DOHH2 (cell line): ENCODE data around the gene FBXO7.

Experiments used
- H3F3A ChIP-seq: fragments of 200-600 bp; sonication (generic), shearing (Covaris generic); 2 replicates; pipeline ENCODE4 v1.6.0; 2016; ENCODE audit warnings: antibody characterized with exemption, mild to moderate bottlenecking; ENCODE audit not compliant: control insufficient read depth, insufficient read depth
- H3K27ac ChIP-seq: fragments of 200-600 bp; sonication (generic); 2 replicates; pipeline ENCODE4 v1.5.1; 2014; ENCODE audit warnings: low read depth, mild to moderate bottlenecking, low read length, moderate library complexity
- H3K27me3 ChIP-seq: fragments of 200-600 bp; sonication (generic); 2 replicates; pipeline ENCODE4 v1.6.1; 2014; ENCODE audit warnings: mild to moderate bottlenecking, low read length, mixed read lengths; ENCODE audit not compliant: control insufficient read depth
- H3K36me3 ChIP-seq: fragments of 200-600 bp; sonication (generic); 2 replicates; pipeline ENCODE4 v1.6.1; 2014; ENCODE audit warnings: mild to moderate bottlenecking, low read length, moderate library complexity, mixed read lengths; ENCODE audit not compliant: control insufficient read depth
- H3K4me1 ChIP-seq: fragments of 200-600 bp; sonication (generic); 2 replicates; pipeline ENCODE4 v1.6.1; 2014; ENCODE audit warnings: mild to moderate bottlenecking, low read length, mixed read lengths; ENCODE audit not compliant: control insufficient read depth
- H3K4me2 ChIP-seq: fragments of 200-600 bp; sonication (generic); 2 replicates; pipeline ENCODE4 v1.6.0; 2014; ENCODE audit warnings: mild to moderate bottlenecking, low read length, moderate library complexity
- H3K4me3 ChIP-seq: fragments of 200-600 bp; sonication (generic); 2 replicates; pipeline ENCODE4 v1.5.1; 2014; ENCODE audit warnings: mild to moderate bottlenecking, low read length, mixed read lengths
- H3K79me2 ChIP-seq: fragments of 200-600 bp; sonication (generic); 2 replicates; pipeline ENCODE4 v1.6.1; 2014; ENCODE audit warnings: mild to moderate bottlenecking, low read length, mixed read lengths; ENCODE audit not compliant: control insufficient read depth
- H3K9me2 ChIP-seq: fragments of 200-600 bp; sonication (generic); replicated peaks from 2 replicates; pipeline ENCODE4 v1.6.1; 2014; ENCODE audit warnings: mild to moderate bottlenecking, low read length, mixed read lengths; ENCODE audit not compliant: control insufficient read depth
- H3K9me3 ChIP-seq: fragments of 200-600 bp; sonication (generic); 2 replicates; pipeline ENCODE4 v1.6.1; 2014; ENCODE audit warnings: antibody characterized with exemption, low read length, mixed read lengths; ENCODE audit not compliant: control insufficient read depth, insufficient read depth
- H4K20me1 ChIP-seq: fragments of 200-600 bp; sonication (generic); 2 replicates; pipeline ENCODE4 v1.6.0; 2014; ENCODE audit warnings: low read depth, mild to moderate bottlenecking, antibody characterized with exemption, low read length, moderate library complexity; ENCODE audit not compliant: control insufficient read depth, insufficient read depth
- CTCF ChIP-seq: fragments of 200-600 bp; sonication (generic); IDR thresholded peaks from one replicate; pipeline ENCODE4 v1.5.1; 2014; ENCODE audit warnings: antibody characterized with exemption, mild to moderate bottlenecking, low read depth, low read length; ENCODE audit not compliant: poor library complexity, severe bottlenecking
- EZH2phosphoT487 ChIP-seq: fragments of 200-600 bp; sonication (generic); IDR thresholded peaks from 2 replicates; pipeline ENCODE4 v1.6.1; 2017; ENCODE audit warnings: borderline replicate concordance, mild to moderate bottlenecking, antibody characterized with exemption, low read length, moderate library complexity, mixed read lengths

The FBXO7 gene

GRCh38 chr22:32489377-32489776 is 14.8 kb downstream of the FBXO7 start:
- H3K36me3 ChIP-seq = peaks cover 90% of the 10 kb centered on the region
- H4K20me1 ChIP-seq = no peaks in the 10 kb centered on the region
- H3K27ac ChIP-seq = no peak overlapping the region
- TF ChIP-seq EZH2phosphoT487 (no peak), CTCF (no peak)
- no peak overlapping the region for H3K4me3 ChIP-seq
- no peaks in the 10 kb centered on the region for H3K4me1 ChIP-seq
- H3K79me2 ChIP-seq = peaks cover 1% of the 10 kb centered on the region
- no peaks in the 10 kb centered on the region for H3K9me2 ChIP-seq
- no peak overlapping the region for H3K4me2 ChIP-seq
- no peaks in the 10 kb centered on the region for H3K9me3 ChIP-seq
- H3K27me3 ChIP-seq = no peaks in the 10 kb centered on the region
- H3F3A ChIP-seq = no peaks in the 10 kb centered on the region

GRCh38 chr22:32490279-32490678 is 15.7 kb downstream of the FBXO7 start:
- no peaks in the 10 kb centered on the region for H3K9me2 ChIP-seq
- no peak overlapping the region for H3K27ac ChIP-seq
- no peak overlapping the region for H3K4me2 ChIP-seq
- H3K4me3 ChIP-seq = no peak overlapping the region
- no peaks in the 10 kb centered on the region for H4K20me1 ChIP-seq
- H3K27me3 ChIP-seq = no peaks in the 10 kb centered on the region
- no peaks in the 10 kb centered on the region for H3K4me1 ChIP-seq
- TF ChIP-seq CTCF = no peak
- TF ChIP-seq EZH2phosphoT487 = no peak
- no peaks in the 10 kb centered on the region for H3K9me3 ChIP-seq
- H3K36me3 ChIP-seq = peaks cover 91% of the 10 kb centered on the region
- no peaks in the 10 kb centered on the region for H3F3A ChIP-seq
- no peaks in the 10 kb centered on the region for H3K79me2 ChIP-seq

GRCh38 chr22:32492111-32492510 is 17.5 kb downstream of the FBXO7 start:
- Histone ChIP-seq H3K36me3 (peaks cover 88% of the 10 kb centered on the region), H3K27ac (no peak overlapping the region), H3K4me3 (no peak overlapping the region), H3K9me3 (no peaks in the 10 kb centered on the region), H3K27me3 (no peaks in the 10 kb centered on the region), H4K20me1 (no peaks in the 10 kb centered on the region), H3K79me2 (no peaks in the 10 kb centered on the region), H3K4me1 (no peaks in the 10 kb centered on the region), H3K9me2 (no peaks in the 10 kb centered on the region), H3K4me2 (no peak overlapping the region), H3F3A (no peaks in the 10 kb centered on the region)
- TF ChIP-seq CTCF (no peak), EZH2phosphoT487 (no peak)

GRCh38 chr22:32493551-32493950 is 18.9 kb downstream of the FBXO7 start:
- Histone ChIP-seq H3K27ac (no peak overlapping the region), H3K36me3 (peaks cover 87% of the 10 kb centered on the region), H3K4me3 (no peak overlapping the region), H3F3A (no peaks in the 10 kb centered on the region), H3K79me2 (no peaks in the 10 kb centered on the region), H4K20me1 (no peaks in the 10 kb centered on the region), H3K9me3 (no peaks in the 10 kb centered on the region), H3K27me3 (no peaks in the 10 kb centered on the region), H3K4me1 (no peaks in the 10 kb centered on the region), H3K4me2 (no peak overlapping the region), H3K9me2 (no peaks in the 10 kb centered on the region)
- TF ChIP-seq EZH2phosphoT487 = no peak
- TF ChIP-seq CTCF = no peak
